Uterus (tissue), 4 donors: ENCODE measurements around the gene ZDHHC7. TPM values are rescaled to one million over a fixed set of nuclear protein-coding genes. Genes with fewer than 3 reads are reported as not detected.
A peak's percentile ranks its signal among the peaks of the same experiment; 100 is the strongest.

Source experiments
- DNase-seq, 2 donors: peaks; one replicate each; pipeline ENCODE4 v3.0.0-alpha.2; 2019 to 2020
- H3K27ac ChIP-seq, 2 donors: fragments of 200-600 bp; sonication (generic); 1 replicate in 1 of 2; 2 replicates in 1 of 2; pipeline ENCODE4 v1.5.1; 2016 to 2018
- H3K27me3 ChIP-seq, 2 donors: fragments of 200-600 bp; sonication (generic); one replicate each; pipeline ENCODE4 v1.5.1; 2018 to 2019; ENCODE audit warnings: control low read depth in 1 of 2
- H3K36me3 ChIP-seq, 2 donors: fragments of 200-600 bp; sonication (generic); one replicate each; pipeline ENCODE4 v1.5.1; 2019; ENCODE audit warnings: control low read depth in 1 of 2
- H3K4me1 ChIP-seq, 2 donors: fragments of 200-600 bp; sonication (generic); one replicate each; pipeline ENCODE4 v1.5.1; 2018 to 2019; ENCODE audit warnings: control low read depth in 1 of 2
- H3K4me3 ChIP-seq, 2 donors: fragments of 200-600 bp; sonication (generic); 1 replicate in 1 of 2; 2 replicates in 1 of 2; pipeline ENCODE4 v1.5.1; 2018 to 2019; ENCODE audit warnings: mild to moderate bottlenecking in 1 of 2
- H3K9me3 ChIP-seq, 2 donors: fragments of 200-600 bp; sonication (generic); one replicate each; pipeline ENCODE4 v1.5.1; 2019; ENCODE audit warnings: control low read depth in 1 of 2
- CTCF ChIP-seq, 4 experiments: fragments of 200-600 bp in 2 of 4; fragments of 450-650 bp in 2 of 4; sonication (generic) in 2 of 4; IDR thresholded peaks; one replicate each; pipeline ENCODE4 v1.5.1; 2016 to 2019; ENCODE audit warnings: antibody characterized with exemption in 4 of 4, mild to moderate bottlenecking in 2 of 4, moderate library complexity in 1 of 4
- POLR2A ChIP-seq, 2 donors: fragments of 450-650 bp; IDR thresholded peaks; one replicate each; pipeline ENCODE4 v1.6.1; 2016; ENCODE audit warnings: antibody characterized with exemption in 2 of 2, mild to moderate bottlenecking in 1 of 2, moderate library complexity in 1 of 2
- intact Hi-C: fragments of 100-400 bp; cut with DNase I; formaldehyde crosslinking; loops from one replicate; pipeline ENCODE4 v1.15.1; 2023; ENCODE audit warnings: low total_unique reads
- total RNA-seq, 4 donors: library from RNA; depleted of rRNA in 3 of 4; stranded (reverse); fragments of >200 nt in 3 of 4; gene quantifications; one replicate each; pipeline versions ENCODE4 v1.1.0 to v1.2.4, GENCODE V29; 2014 to 2023
- donor health status: DM: yes; HTN: yes; CAD: no.

The ZDHHC7 gene
- total RNA-seq, 4 donors from 2014 or later: 16.5 to 50.2 (median 39.1) TPM

GRCh38 chr16:84988328-84989080 lies 22.8 kb downstream of the ZDHHC7 start:
- intact Hi-C loops: no loop called here
- H3K36me3 ChIP-seq: no peaks in the 10 kb centered on the region
- H3K4me1 ChIP-seq: no peaks in the 10 kb centered on the region

GRCh38 chr16:84986879-84987278 lies 24.5 kb downstream of the ZDHHC7 start:
- Histone ChIP-seq H3K4me1 (no peaks in the 10 kb centered on the region), H3K4me3 (no peak overlapping the region), H3K9me3 (no peaks in the 10 kb centered on the region), H3K27me3 (no peaks in the 10 kb centered on the region), H3K36me3 (no peaks in the 10 kb centered on the region), H3K27ac (peak overlapping the region in 1 of 2 donors; percentile 41)
- TF ChIP-seq POLR2A (IDR thresholded peaks at IDR 0.05): no peak
- TF ChIP-seq CTCF (IDR thresholded peaks at IDR 0.05): no peak
- intact Hi-C loops: no loop called here
- no peak for DNase-seq

More at GRCh38 chr16:84988328-84989080, 22.8 kb downstream of the ZDHHC7 start:
- Histone ChIP-seq H3K27ac (no peak overlapping the region), H3K4me3 (no peak overlapping the region), H3K9me3 (no peaks in the 10 kb centered on the region), H3K27me3 (no peaks in the 10 kb centered on the region)
- no peak for DNase-seq
- TF ChIP-seq POLR2A (IDR thresholded peaks at IDR 0.05) (no peak), CTCF (IDR thresholded peaks at IDR 0.05) (no peak)

GRCh38 chr16:84986102-84986501 lies 25.2 kb downstream of the ZDHHC7 start:
- Histone ChIP-seq H3K4me3 (no peak overlapping the region), H3K36me3 (no peaks in the 10 kb centered on the region), H3K27ac (peak overlapping the region; percentile 17 to 41), H3K4me1 (no peaks in the 10 kb centered on the region), H3K9me3 (no peaks in the 10 kb centered on the region), H3K27me3 (no peaks in the 10 kb centered on the region)
- intact Hi-C loops: no loop called here
- TF ChIP-seq POLR2A (IDR thresholded peaks at IDR 0.05) (no peak), CTCF (IDR thresholded peaks at IDR 0.05) (no peak)
- DNase-seq: no peak

- H3K27me3 ChIP-seq: no peaks in the 10 kb centered on the region
- peak overlapping the region; percentile 29 to 60 for H3K27ac ChIP-seq
- peak in 1 of 2 donors; percentile 51 for DNase-seq
- H3K4me3 ChIP-seq: no peak overlapping the region
- TF ChIP-seq POLR2A (IDR thresholded peaks at IDR 0.05) (no peak), CTCF (IDR thresholded peaks at IDR 0.05) (no peak)
- H3K9me3 ChIP-seq: no peaks in the 10 kb centered on the region
- intact Hi-C loops: no loop called here
- no peaks in the 10 kb centered on the region for H3K4me1 ChIP-seq
- H3K36me3 ChIP-seq: no peaks in the 10 kb centered on the region
Observed at GRCh38 chr16:84985079-84986065, 26.0 kb downstream of the ZDHHC7 start.

- H3K27me3 ChIP-seq: no peaks in the 10 kb centered on the region
- no peaks in the 10 kb centered on the region for H3K4me1 ChIP-seq
- H3K27ac ChIP-seq: no peak overlapping the region
- no peak overlapping the region for H3K4me3 ChIP-seq
- H3K9me3 ChIP-seq: no peaks in the 10 kb centered on the region
- H3K36me3 ChIP-seq: no peaks in the 10 kb centered on the region
- no peak for DNase-seq
- TF ChIP-seq CTCF (IDR thresholded peaks at IDR 0.05) (no peak), POLR2A (IDR thresholded peaks at IDR 0.05) (no peak)
- intact Hi-C loops: no loop called here
Observed at GRCh38 chr16:84982434-84982833, 28.9 kb downstream of the ZDHHC7 start.
